Transverse colon (tissue), 4 donors: ENCODE results near the gene MBD5.

ENCODE experiments used
- CTCF ChIP-seq, 5 experiments: fragments of 200-600 bp in 3 of 5; fragments of 450-650 bp in 2 of 5; sonication (generic) in 3 of 5; IDR thresholded peaks; 1 replicate in 2 of 5; 2 replicates in 3 of 5; pipeline ENCODE4 v1.5.1; 2016 to 2017; ENCODE audit warnings: antibody characterized with exemption in 5 of 5, inconsistent platforms in 3 of 5, mild to moderate bottlenecking in 2 of 5, moderate library complexity in 1 of 5
- POLR2A ChIP-seq: fragments of 450-650 bp; IDR thresholded peaks from one replicate; pipeline ENCODE4 v1.6.1; 2016; ENCODE audit warnings: antibody characterized with exemption, mild to moderate bottlenecking, moderate library complexity
- POLR2AphosphoS5 ChIP-seq, 3 donors: sonication (generic); formaldehyde crosslinking; IDR thresholded peaks; one replicate each; pipeline ENCODE4 v1.6.1; 2016; ENCODE audit warnings: antibody characterized with exemption in 3 of 3

GRCh38 chr2:148410899-148411298 is 390.0 kb downstream of the MBD5 start:
- TF ChIP-seq CTCF (IDR thresholded peaks at IDR 0.05) (no peak), POLR2A (no peak), POLR2AphosphoS5 (IDR thresholded peaks at IDR 0.05) (no peak)
